Measurements from ENCODE around the gene LGMN.

DNA sequence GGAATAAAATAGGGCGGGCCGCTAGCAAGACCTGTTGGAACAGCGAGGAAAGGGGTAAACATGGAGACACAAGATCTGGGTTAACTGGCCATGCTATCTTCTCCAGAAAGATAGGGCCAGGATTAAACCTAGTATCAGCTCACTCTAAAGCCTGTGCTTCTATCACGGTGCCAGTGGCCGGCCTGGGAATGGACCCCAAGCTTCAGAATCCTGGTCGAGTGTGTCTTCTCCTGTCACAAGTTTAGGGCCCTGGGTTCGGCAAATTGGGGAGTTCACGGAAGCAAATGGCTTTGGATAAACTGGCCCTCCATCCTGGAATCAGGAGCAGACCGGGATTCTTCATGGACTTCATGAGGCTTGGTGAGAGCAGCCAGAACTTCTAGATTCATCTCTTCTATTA lies 82.2 kb downstream of the LGMN start:
- TF ChIP-seq, protein P1, sequence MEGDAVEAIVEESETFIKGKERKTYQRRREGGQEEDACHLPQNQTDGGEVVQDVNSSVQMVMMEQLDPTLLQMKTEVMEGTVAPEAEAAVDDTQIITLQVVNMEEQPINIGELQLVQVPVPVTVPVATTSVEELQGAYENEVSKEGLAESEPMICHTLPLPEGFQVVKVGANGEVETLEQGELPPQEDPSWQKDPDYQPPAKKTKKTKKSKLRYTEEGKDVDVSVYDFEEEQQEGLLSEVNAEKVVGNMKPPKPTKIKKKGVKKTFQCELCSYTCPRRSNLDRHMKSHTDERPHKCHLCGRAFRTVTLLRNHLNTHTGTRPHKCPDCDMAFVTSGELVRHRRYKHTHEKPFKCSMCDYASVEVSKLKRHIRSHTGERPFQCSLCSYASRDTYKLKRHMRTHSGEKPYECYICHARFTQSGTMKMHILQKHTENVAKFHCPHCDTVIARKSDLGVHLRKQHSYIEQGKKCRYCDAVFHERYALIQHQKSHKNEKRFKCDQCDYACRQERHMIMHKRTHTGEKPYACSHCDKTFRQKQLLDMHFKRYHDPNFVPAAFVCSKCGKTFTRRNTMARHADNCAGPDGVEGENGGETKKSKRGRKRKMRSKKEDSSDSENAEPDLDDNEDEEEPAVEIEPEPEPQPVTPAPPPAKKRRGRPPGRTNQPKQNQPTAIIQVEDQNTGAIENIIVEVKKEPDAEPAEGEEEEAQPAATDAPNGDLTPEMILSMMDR (conservative IDR thresholded peaks at IDR 0.05) = no peak
- no peak for TF ChIP-seq EZH2 (IDR thresholded peaks at IDR 0.05; ENCODE audit: low read depth)

Measured in PC-9 (cell line).